GM20000 (cell line): Measurements from ENCODE around the gene EFCAB12.
A peak's percentile ranks its signal among the peaks of the same experiment; 100 is the strongest.
"Not testable (repeated sequence)": the region's sequence is repeated elsewhere in the genome, so short reads cannot be mapped to it uniquely, and the experiment has no call there.

Source experiments
- DNase-seq: peaks from one replicate; pipeline ENCODE4 v3.0.0; 2012; ENCODE audit warnings: low spot score
- TF ChIP-seq, protein P1 (sequence below): IDR thresholded peaks from 2 replicates; pipeline ENCODE4 v1.5.1; 2012; ENCODE audit warnings: mild to moderate bottlenecking, control low read depth; ENCODE audit errors: extremely low read depth, missing control alignments

EFCAB12 gene

DNA sequence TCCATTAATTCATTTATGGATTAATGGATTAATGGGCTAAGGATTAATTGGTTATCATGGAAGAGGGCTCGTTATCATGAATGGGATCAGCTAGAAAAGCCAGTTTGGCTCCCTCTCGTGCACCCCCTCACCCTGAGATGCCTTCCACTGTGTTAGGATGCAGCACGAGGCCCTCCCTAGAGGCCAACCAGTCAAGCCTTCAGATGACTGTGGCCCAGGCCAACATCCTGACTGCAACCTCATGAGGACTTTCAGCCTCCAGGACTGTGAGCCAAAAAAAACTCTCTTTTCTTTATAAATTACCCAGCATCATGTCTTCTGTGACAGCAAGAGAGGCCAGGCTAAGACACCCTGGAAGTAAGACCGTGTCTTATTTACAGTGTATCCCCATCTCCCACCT is 9.0 kb downstream of the EFCAB12 start:
- TF ChIP-seq, protein P1, sequence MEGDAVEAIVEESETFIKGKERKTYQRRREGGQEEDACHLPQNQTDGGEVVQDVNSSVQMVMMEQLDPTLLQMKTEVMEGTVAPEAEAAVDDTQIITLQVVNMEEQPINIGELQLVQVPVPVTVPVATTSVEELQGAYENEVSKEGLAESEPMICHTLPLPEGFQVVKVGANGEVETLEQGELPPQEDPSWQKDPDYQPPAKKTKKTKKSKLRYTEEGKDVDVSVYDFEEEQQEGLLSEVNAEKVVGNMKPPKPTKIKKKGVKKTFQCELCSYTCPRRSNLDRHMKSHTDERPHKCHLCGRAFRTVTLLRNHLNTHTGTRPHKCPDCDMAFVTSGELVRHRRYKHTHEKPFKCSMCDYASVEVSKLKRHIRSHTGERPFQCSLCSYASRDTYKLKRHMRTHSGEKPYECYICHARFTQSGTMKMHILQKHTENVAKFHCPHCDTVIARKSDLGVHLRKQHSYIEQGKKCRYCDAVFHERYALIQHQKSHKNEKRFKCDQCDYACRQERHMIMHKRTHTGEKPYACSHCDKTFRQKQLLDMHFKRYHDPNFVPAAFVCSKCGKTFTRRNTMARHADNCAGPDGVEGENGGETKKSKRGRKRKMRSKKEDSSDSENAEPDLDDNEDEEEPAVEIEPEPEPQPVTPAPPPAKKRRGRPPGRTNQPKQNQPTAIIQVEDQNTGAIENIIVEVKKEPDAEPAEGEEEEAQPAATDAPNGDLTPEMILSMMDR: no peak

DNA sequence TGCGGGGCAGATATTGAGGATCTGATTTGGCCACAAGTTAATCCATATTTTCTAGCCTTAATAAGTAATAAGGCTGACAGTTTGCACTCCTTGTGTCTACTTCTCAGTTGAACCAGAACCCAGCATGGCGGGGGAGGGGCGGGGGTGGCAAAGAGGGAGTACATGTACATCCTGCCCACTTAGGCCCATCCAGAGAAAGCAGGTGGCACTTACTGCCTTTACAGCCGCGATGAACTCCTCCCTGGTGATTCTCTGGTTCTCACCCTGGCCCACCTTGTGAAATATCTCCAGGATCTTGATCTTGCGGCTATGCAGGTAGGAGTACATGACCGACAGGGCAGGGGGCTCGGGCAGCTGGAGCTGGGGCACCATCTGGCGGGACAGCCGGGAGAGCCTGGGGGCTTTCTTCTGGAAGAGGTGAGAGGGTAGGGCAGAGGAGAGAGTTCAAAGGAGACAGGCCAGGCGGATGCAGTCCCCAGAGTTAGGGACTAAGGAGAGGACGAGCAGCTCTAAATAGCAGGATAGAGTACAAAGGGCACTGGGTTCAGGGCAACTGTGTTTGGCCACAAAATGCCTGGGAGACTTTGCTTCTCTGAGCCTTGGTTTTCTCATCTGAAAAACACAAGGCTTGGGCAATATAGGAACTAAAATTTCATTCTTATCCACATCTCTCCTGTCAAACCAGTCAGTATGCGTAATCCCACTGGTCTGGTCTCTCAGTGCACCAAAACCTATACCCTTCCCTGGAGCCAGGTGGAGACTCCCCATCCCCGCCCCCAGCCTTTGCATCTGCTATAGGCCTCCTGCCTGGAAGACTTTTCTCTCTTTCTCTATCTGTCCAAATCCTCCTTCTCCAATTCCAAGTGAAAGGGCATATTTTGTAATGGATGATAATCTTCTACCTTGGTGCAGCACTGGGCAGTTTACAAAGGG is 10.1 kb downstream of the EFCAB12 start:
- DNase-seq: no peak

More for the DNA sequence above, 9.0 kb downstream of the EFCAB12 start:
- no peak for DNase-seq

DNA sequence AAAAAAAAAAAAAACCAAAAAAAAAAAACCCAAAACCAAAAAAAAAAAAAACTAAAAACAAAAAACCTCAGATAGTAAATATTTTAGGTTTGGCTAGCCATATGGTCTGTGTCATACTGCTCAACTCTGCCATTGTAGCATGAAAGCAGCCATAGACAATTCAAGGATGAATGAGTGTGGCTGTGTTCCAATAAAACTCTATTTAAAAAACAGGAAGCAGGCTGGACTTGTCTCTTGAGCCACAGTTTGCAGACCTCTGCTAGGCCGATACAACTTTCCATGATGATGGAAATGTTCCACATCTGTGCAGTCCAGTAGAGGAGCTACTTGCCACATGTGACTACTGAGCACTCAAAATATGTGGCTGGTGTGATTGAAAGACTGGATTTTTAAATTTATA is 11.1 kb downstream of the EFCAB12 start:
- no peak for DNase-seq
- TF ChIP-seq, protein P1: no peak

More for the DNA sequence above, 10.1 kb downstream of the EFCAB12 start:
- TF ChIP-seq, protein P1: no peak

DNA sequence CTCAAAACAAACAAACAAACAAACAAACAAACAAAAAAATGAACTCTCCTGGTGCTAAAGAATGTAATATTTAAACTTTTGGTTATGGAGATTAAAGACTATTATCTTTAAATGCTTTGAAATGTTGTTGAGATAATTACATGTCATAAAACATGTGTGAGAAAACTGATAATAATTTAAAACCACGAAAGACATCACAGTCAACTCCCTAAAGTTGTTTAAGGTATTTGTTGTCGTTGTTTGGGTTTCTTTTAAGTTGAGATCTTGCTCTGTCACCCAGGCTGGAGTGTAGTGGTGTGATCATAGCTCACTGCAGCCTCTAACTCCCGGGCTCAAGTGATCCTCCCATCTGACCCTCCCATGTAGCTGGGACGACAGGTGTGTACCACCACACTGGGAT is 12.0 kb downstream of the EFCAB12 start:
- DNase-seq: no peak
- TF ChIP-seq, protein P1: no peak

DNA sequence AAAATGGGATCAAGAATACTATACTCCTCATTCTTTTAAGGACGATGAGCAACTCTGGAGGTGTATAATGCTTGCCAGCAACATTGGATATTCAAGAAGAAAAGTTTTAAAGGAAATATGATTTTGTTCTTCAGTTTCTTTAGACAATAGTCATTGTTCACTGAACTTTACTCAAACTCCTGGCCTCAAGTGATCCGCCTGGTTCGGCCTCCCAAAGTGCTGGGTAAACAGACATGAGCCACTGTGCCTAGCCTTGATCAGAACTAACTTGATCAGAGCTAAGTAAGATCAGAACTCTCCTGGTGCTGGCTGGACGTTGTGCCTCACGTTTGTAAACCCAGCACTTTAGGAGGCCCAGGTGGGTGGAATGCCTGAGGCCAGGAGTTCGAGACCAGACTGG is 12.6 kb downstream of the EFCAB12 start:
- no peak for DNase-seq
- TF ChIP-seq, protein P1: no peak

DNA sequence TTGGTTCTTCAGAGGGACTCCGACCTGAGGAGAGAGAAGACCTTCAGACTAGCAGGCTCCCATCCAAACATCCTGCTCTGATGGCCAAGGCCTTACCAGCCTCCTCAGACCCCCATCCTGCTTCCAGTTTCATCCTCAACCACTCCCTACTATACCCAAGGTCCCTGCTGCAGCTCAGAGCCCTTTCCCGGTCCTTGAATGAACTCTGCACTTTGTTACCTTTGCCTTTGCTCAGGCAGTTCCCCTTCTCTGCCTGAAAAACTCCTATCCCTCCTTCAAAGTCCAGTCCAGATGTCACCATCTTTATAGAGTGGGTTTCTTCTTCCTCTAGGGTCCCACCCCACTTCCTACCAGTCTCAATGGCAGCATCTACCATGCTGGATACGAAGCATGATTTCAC is 13.1 kb downstream of the EFCAB12 start:
- no peak for DNase-seq
- TF ChIP-seq, protein P1: no peak

DNA sequence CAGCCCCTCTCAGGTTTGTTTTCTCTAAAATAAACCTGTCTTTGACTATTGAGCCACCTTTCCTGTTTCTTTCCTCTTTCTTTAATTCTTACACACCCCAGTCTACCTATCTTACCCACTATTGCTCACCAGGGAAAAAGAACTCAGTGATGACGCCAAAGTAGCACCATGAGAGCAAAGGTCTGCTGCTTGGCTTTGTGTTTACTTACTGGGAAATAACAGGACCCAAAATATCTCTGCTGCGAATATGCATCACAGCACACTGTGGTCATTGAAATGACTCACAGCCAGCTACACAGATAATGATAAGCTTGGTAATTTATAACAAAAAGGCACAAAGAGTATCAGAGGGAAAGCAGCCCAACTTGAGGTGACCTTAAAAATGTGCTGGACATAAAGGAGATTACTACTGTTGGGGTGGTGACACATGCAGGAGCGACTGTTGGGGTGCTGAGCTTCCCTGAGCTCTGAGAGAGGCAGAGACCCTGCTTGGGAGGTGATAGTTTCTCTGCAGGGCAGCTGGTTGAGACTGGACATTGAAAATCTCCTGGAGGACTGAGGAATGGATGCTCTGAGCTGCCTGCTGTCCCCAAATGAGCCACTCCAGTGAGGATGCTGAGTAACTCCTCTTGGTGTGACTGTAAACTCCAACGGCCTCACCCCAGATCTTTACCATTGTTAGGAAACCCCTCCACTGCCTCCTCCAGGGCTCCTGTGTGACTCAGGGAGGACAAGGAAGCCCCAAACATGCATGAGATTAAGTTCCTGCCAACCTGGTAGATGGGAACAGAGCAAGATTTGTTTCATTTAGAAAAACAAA is 14.5 kb downstream of the EFCAB12 start:
- DNase-seq: peak; percentile 62
- TF ChIP-seq, protein P1: no peak

DNA sequence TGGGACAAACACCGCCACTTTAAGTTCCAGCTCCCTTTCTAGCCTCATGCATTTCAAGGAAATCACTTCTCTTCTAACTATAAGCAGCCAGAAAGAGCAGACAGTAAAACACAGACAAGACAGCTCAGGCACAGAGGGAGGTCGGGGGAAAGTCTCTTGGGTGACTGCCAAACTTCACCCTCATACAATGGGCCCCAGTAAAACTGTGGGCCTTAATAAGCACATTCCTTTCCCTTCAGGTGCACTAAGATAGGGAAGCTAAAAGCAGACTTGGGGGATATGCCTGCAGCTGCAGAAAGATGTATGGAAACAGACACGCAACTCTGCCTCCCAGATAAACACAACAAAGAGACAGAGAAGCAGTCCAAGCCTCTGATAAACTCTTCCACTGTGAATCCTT is 15.2 kb downstream of the EFCAB12 start:
- DNase-seq: not testable (repeated sequence)
